ENCODE measurements around the gene SHISA8. TPM values are rescaled to one million over a fixed set of nuclear protein-coding genes. Genes with fewer than 3 reads are reported as not detected.

The SHISA8 gene
- total RNA-seq, 2 donors from 2014 or later = 0.31 to 0.67 TPM

DNA sequence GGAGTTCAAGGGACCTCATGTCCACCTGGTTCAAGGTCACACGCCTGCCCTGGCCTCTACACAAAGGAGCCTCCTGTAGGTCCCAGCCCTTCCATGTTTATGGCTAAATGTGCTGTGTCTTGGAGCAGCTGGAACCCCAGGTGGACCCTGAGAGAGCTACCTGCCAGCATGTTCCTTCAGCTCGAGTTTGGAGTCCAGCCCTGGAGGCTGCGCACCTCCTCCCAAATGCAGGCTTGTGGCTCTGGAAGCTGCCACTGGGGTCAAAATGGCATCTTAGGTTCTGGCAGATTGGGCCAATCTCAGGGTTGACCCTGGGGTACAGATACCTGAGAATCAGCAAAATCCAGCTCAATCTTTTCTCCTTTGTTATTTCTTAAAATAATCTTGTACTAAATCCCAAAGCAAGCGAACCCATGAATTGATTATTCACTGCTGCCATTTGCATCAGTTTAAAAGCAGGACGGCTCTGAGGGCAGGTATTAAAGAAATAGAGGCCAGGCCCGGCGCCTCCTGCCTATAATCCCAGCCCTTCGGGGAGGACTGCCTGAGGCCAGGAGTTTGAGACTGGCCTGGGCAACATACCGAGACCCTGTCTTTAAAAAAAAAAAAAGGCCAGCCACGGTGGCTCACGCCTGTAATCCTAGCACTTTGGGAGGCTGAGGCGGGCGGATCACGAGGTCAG lies 8.9 kb upstream of the SHISA8 start:
- H3K27me3 ChIP-seq = no peaks in the 10 kb centered on the region
- peaks cover 0 to 29% of the 10 kb centered on the region in 2 donors for H3K4me1 ChIP-seq
- no peak for DNase-seq (ENCODE audit: low spot score)
- H3K4me3 ChIP-seq = no peak overlapping the region
- H3K36me3 ChIP-seq = no peaks in the 10 kb centered on the region
- no peak overlapping the region for H3K27ac ChIP-seq
- H3K9me3 ChIP-seq = no peaks in the 10 kb centered on the region
- TF ChIP-seq, protein P1, sequence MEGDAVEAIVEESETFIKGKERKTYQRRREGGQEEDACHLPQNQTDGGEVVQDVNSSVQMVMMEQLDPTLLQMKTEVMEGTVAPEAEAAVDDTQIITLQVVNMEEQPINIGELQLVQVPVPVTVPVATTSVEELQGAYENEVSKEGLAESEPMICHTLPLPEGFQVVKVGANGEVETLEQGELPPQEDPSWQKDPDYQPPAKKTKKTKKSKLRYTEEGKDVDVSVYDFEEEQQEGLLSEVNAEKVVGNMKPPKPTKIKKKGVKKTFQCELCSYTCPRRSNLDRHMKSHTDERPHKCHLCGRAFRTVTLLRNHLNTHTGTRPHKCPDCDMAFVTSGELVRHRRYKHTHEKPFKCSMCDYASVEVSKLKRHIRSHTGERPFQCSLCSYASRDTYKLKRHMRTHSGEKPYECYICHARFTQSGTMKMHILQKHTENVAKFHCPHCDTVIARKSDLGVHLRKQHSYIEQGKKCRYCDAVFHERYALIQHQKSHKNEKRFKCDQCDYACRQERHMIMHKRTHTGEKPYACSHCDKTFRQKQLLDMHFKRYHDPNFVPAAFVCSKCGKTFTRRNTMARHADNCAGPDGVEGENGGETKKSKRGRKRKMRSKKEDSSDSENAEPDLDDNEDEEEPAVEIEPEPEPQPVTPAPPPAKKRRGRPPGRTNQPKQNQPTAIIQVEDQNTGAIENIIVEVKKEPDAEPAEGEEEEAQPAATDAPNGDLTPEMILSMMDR (IDR thresholded peaks at IDR 0.05) = no peak

DNA sequence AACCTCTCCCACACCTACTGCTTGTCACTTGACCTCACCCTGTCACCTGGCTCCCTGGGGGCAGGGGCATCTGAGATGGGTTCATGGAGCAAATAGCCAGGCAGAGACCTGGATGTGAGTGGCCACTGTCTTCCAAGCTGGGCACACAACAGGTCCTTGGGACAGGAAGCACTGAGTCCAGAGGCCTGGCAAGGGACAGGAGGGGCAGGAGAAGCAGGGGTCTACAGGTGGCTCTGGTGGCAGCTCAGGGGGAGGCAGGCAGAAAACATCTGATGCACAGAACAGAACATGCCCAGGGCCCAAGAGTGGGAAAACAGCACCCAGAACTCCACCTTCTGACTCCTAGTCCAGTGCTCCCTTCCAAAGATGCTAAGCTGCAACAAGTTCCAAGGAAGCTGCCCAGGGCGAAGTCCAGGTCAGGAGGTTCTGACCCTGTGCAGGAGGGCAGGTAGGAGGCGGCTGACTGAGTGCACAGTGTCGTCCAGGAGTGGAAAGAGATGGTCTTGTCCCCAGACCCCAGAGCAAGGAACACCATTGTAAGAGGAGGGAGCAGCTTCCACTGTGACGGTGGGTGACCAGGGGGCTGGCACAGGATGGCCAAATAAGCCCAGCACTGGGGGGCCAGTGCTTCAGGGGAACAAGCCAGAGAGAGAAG lies 8.2 kb upstream of the SHISA8 start:
- Histone ChIP-seq H3K9me3 (no peaks in the 10 kb centered on the region), H3K27me3 (peaks cover 0 to 2% of the 10 kb centered on the region in 2 donors), H3K27ac (no peak overlapping the region), H3K36me3 (no peaks in the 10 kb centered on the region), H3K4me1 (peaks cover 0 to 34% of the 10 kb centered on the region in 2 donors), H3K4me3 (no peak overlapping the region)
- DNase-seq (ENCODE audit: low spot score) = no peak
- TF ChIP-seq, protein P1 (IDR thresholded peaks at IDR 0.05) = no peak

DNA sequence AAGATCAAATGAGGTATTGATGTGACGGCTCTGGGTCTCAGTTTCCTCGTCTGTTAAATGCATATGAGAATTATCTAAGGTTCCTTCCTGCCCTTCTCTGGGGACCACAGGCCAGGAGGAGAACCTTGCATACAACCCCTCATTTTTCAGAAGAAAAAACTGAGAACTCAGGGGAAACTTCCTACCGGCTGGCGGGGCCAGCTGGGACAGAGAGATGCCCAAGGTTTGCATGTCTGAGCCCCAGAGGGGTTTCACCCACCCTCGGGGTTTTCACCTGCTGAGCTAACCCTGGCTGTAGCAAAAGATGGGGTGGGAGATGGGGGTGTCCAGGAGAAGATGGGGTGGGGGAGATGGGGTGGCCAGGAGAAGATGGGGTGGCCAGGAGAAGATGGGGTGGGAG lies 7.5 kb upstream of the SHISA8 start:
- H3K9me3 ChIP-seq = no peaks in the 10 kb centered on the region
- no peaks in the 10 kb centered on the region for H3K36me3 ChIP-seq
- TF ChIP-seq, protein P1 (IDR thresholded peaks at IDR 0.05) = no peak
- no peak overlapping the region for H3K27ac ChIP-seq
- no peak overlapping the region for H3K4me3 ChIP-seq
- H3K27me3 ChIP-seq = peaks cover 0 to 7% of the 10 kb centered on the region in 2 donors
- peaks cover 0 to 41% of the 10 kb centered on the region in 2 donors for H3K4me1 ChIP-seq
- no peak for DNase-seq (ENCODE audit: low spot score)

DNA sequence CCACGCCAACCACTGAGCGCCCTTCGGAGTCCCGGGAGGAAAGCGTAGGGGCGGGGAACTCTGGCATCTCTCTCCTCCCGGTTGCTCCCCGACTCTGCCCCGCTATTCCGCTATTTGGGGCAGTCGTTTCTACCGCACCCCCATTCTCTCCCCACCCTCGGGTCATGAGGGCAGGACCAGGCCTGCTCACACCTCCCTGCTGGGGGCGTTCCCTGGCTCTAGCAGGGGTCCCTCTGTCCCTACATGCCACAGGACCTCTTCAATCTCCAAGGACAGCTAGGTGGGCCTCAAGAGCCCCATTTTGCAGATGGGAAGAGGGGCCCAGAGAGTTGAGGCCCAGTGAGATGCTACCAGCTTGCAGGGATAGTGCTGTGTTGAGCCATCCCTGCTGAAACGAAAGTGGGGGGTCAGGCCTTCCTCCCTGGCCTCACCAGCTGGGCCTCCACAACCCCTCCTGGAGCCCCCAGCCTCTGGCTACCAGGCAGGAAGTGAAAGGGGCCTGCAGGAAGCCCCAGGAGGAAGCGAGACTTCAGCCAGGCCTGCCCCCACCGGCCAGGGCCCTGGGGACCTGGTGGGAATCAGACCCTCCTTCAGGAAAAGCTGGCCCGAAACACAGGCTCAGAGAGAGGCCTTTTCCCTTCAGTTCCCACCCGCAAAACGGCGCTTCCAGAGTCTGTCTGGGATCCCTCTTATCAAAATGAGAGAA lies 5.5 kb upstream of the SHISA8 start:
- Histone ChIP-seq H3K4me3 (peak overlapping the region; percentile 35 to 61), H3K27ac (peak overlapping the region in 1 of 2 donors; percentile 59), H3K9me3 (no peaks in the 10 kb centered on the region), H3K27me3 (peaks cover 5 to 12% of the 10 kb centered on the region in 2 donors), H3K4me1 (peaks cover 0 to 30% of the 10 kb centered on the region in 2 donors), H3K36me3 (no peaks in the 10 kb centered on the region)
- DNase-seq (ENCODE audit: low spot score) = no peak
- TF ChIP-seq, protein P1 (IDR thresholded peaks at IDR 0.05) = no peak

DNA sequence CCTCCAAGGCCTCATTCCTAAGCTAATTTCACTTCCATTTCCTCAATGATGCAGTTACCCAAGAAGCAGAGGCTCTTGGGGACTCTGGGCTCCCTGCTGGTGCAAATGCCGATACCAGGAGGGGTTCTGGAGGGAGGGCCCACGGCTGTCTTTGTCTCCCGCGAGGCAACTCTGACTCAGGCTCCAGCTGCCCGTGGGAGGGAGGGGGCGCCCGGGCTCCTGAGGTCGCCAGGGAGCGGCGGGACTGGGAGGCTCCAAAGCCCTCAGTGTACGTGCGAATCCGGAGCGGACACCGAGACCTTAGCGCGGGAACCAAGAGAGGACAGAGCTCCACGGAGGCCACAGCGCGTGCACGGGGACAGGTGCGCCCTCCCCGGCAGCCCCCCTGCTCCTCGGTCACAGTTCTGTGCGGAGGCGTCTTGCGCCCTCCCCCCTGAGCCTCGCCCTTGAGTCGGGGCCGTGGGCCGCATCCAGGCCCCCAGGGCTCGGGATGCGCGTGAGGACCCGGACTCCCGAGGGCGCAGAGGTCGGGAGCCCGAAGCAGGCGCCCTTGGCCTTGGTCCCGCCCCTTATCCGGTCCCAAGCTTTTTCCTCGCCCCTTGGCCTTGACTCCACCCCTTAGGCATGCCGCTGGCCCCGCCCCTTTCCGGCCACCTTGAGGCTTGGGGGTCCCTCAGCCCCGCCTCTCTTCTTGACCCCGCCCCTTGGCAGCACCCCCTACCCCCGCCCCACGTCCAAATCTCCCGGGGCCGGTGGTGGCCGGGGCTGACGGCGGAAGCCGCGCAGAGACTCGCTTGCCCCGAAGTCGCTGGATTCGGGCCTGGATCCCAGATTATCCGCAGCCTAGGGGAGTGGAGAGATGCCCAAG lies 4.7 kb upstream of the SHISA8 start:
- peak overlapping the region in 1 of 2 donors; percentile 59 for H3K27ac ChIP-seq
- H3K4me1 ChIP-seq = peaks cover 0 to 39% of the 10 kb centered on the region in 2 donors
- H3K36me3 ChIP-seq = no peaks in the 10 kb centered on the region
- DNase-seq (ENCODE audit: low spot score) = no peak
- H3K9me3 ChIP-seq = no peaks in the 10 kb centered on the region
- peaks cover 8 to 21% of the 10 kb centered on the region in 2 donors for H3K27me3 ChIP-seq
- peak overlapping the region; percentile 35 to 61 for H3K4me3 ChIP-seq
- TF ChIP-seq, protein P1 (IDR thresholded peaks at IDR 0.05) = peak in 1 of 2 donors; percentile 7
